Common myeloid progenitor, CD34-positive (primary cell): ENCODE measurements around the gene CEP83.

Source experiments
- CTCF ChIA-PET: fragments of 350-600 bp; sonication (Branson Sonifier 250); formaldehyde crosslinking; loops from one replicate; lab custom pipeline; 2021; ENCODE audit warnings: antibody characterized with exemption; lab: Charles Lee
- POLR2A ChIA-PET: fragments of 350-600 bp; sonication (Branson Sonifier 250); formaldehyde crosslinking; loops from one replicate; lab custom pipeline; 2021; ENCODE audit warnings: antibody characterized with exemption; lab: Charles Lee
- DNase-seq, 3 donors: peaks; one replicate each; pipeline versions ENCODE4 v3.0.0 to v3.0.0-alpha.2; 2013
- H3K27ac ChIP-seq, 2 experiments: 1 replicate in 1 of 2; 2 replicates in 1 of 2; pipeline ENCODE4 v1.7.0; 2013; ENCODE audit warnings: inconsistent platforms in 2 of 2, low read length in 2 of 2, mild to moderate bottlenecking in 2 of 2, low read depth in 1 of 2, moderate library complexity in 1 of 2; ENCODE audit not compliant: severe bottlenecking in 2 of 2, insufficient read depth in 1 of 2, poor library complexity in 1 of 2
- H3K27me3 ChIP-seq, 5 experiments: replicated peaks in 2 of 5; 1 replicate in 3 of 5; 2 replicates in 2 of 5; pipeline versions ENCODE4 v1.6.1 to v1.7.0; 2013; ENCODE audit warnings: low read length in 4 of 5, mild to moderate bottlenecking in 2 of 5, moderate library complexity in 2 of 5, inconsistent platforms in 1 of 5; ENCODE audit not compliant: insufficient read depth in 5 of 5, control insufficient read depth in 4 of 5
- H3K36me3 ChIP-seq, 4 experiments: 1 replicate in 2 of 4; 2 replicates in 2 of 4; pipeline versions ENCODE4 v1.6.1 to v1.7.0; 2013; ENCODE audit warnings: low read length in 3 of 4, control low read depth in 1 of 4, mild to moderate bottlenecking in 1 of 4; ENCODE audit not compliant: control insufficient read depth in 4 of 4, insufficient read depth in 4 of 4
- H3K4me1 ChIP-seq, 4 experiments: 1 replicate in 3 of 4; 2 replicates in 1 of 4; pipeline versions ENCODE4 v1.6.1 to v1.7.1; 2013; ENCODE audit warnings: low read length in 3 of 4, mild to moderate bottlenecking in 3 of 4, control low read depth in 1 of 4, inconsistent platforms in 1 of 4, moderate library complexity in 1 of 4; ENCODE audit not compliant: control insufficient read depth in 4 of 4, insufficient read depth in 4 of 4; ENCODE audit errors: control extremely low read depth in 1 of 4
- H3K4me3 ChIP-seq, 7 experiments: 1 replicate in 4 of 7; 2 replicates in 3 of 7; pipeline versions ENCODE4 v1.5.1 to v1.7.0; 2013; ENCODE audit warnings: mild to moderate bottlenecking in 7 of 7, low read length in 6 of 7, moderate library complexity in 6 of 7, inconsistent platforms in 2 of 7, low read depth in 2 of 7, control low read depth in 1 of 7; ENCODE audit not compliant: insufficient read depth in 4 of 7, control insufficient read depth in 1 of 7; ENCODE audit errors: extremely low read depth in 1 of 7
- H3K9me3 ChIP-seq, 5 experiments: 1 replicate in 4 of 5; 2 replicates in 1 of 5; pipeline versions ENCODE4 v1.6.1 to v1.7.1; 2013; ENCODE audit warnings: low read length in 4 of 5, mild to moderate bottlenecking in 2 of 5, inconsistent platforms in 1 of 5, low read depth in 1 of 5, moderate library complexity in 1 of 5; ENCODE audit not compliant: control insufficient read depth in 4 of 5, insufficient read depth in 2 of 5; ENCODE audit errors: control extremely low read depth in 1 of 5
- WGBS: methylation state at CpG from one replicate; pipeline ENCODE4 v1.1.5; 2013; ENCODE audit not compliant: insufficient coverage; 5-methylcytosine and 5-hydroxymethylcytosine counted together

CEP83 gene

DNA sequence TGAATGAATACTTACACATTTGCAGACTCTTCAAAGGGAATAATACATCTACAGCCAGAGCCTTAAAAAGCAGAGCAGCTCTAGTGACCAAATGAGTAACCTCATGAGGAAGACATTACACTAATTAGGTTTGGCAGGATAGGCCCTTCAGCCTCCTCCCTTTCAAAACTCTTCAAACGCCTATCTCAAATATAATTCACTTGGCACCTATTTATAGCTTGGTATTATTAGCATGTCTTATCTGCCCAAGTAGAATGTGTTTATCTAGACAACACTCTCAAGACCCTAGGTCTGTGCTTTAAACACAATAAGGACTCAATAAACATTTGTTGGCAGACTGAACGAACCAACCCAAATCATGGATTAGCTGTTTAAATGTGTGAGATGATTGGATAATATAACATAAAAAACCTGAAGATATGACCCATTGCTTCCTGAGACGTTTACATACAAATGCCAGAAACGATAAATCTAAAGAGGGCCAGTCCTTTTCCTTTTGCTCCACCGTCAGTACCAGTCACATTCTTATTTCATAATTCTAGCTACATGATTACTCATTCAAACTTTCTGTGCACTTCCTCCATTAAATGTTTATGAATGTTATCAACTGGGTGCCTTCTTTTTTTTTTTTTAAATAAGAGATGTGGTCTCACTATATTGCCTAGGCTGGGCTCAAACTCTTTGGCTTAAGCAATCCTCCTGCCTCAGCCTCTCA is 123.3 kb downstream of the CEP83 start:
- CTCF ChIA-PET = no interaction called here
- no peaks in the 10 kb centered on the region for H3K27me3 ChIP-seq
- POLR2A ChIA-PET = no interaction called here
- H3K36me3 ChIP-seq = peaks cover 3 to 7% (median 4%) of the 10 kb centered on the region in 4 experiments
- H3K4me3 ChIP-seq = no peak overlapping the region
- H3K9me3 ChIP-seq = no peaks in the 10 kb centered on the region
- DNase-seq = peak in 2 of 3 donors; percentile 13 to 41
- peaks cover 0 to 11% (median 5%) of the 10 kb centered on the region in 4 experiments for H3K4me1 ChIP-seq
- 92% methylated on average over 2 of the region's 5 CpGs for WGBS
- no peak overlapping the region for H3K27ac ChIP-seq

DNA sequence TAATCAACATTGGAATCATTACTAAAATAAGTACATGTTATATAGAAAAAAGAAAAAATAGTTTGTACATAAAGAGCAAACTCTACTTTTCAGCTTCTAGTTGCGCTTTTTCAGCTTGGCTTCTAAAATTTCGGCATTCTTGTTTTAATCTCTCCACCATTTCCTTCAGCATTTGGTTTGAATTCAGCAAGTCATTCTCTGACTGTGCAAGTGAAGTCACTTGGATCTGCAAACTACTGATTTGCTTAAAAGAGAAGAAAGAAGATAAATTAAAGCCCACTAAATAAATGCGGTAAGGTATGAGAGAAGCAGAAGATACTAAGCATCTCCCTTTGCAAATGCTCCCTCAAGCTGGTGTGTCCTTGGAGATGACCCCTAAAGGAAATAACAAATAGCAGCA is 126.3 kb downstream of the CEP83 start:
- Histone ChIP-seq H3K36me3 (peaks cover 2 to 7% (median 5%) of the 10 kb centered on the region in 4 experiments), H3K27me3 (no peaks in the 10 kb centered on the region), H3K4me3 (peak overlapping the region in 1 of 7 experiments; percentile 8), H3K4me1 (peaks cover 0 to 11% (median 5%) of the 10 kb centered on the region in 4 experiments), H3K27ac (peak overlapping the region in 1 of 2 experiments; percentile 43), H3K9me3 (no peaks in the 10 kb centered on the region)
- CTCF ChIA-PET = no interaction called here
- POLR2A ChIA-PET = interaction anchor here (1.3 kb wide), 1 partner anchor 126 kb away, joined by 5 read pairs; no protein-coding TSS in a partner anchor
- 48% methylated on average over 2 of the region's 3 CpGs for WGBS
- DNase-seq = peak; percentile 32 to 84 (median 68)

DNA sequence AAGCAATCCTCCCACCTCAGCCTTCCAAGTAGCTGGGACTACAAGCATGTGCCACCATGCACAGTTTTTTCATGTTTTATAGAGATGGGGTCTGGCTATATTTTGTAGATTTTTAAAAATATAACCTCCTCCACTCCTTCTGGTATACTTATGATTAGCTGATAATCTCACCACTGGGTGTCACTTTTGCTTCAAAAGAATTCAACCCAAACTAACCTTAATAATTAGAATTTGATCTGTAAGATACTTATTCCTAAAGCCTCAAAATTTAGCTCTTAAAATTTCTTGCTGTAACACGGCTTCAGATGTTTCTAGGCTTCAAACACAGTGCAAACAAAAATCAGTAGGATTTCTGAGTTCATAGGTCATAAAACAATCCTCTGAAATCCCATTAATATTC is 130.3 kb downstream of the CEP83 start:
- 88% methylated on average over 1 of the region's 1 CpG for WGBS
- H3K36me3 ChIP-seq = peaks cover 6 to 33% (median 15%) of the 10 kb centered on the region in 4 experiments
- CTCF ChIA-PET = interaction anchor here (1.2 to 2.3 kb wide), 3 partner anchors 24 to 205 kb away, joined by 3 to 9 read pairs (median 4); no protein-coding TSS in a partner anchor
- H3K4me1 ChIP-seq = peaks cover 0 to 11% (median 5%) of the 10 kb centered on the region in 4 experiments
- no peaks in the 10 kb centered on the region for H3K9me3 ChIP-seq
- H3K4me3 ChIP-seq = no peak overlapping the region
- no peak overlapping the region for H3K27ac ChIP-seq
- DNase-seq = peak; percentile 6 to 30 (median 26)
- POLR2A ChIA-PET = no interaction called here
- H3K27me3 ChIP-seq = no peaks in the 10 kb centered on the region

DNA sequence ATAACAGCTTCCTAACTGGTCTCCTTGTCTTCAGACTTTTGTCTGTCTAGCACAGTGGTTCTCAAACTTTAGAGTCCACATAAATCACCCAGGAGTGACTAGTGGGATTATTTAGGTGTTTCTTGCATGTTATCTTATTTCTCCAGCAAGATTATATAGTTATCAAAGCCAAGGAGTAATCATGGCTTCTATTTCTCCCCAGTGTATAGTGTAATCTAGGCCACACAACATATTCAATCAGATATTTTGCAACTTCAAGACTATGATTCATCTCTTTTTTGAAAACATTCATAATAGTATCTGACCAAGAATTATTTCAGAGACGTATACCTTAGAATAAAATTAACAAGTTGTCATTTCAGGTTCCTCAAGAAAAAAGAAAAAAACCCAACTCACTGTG is 131.9 kb downstream of the CEP83 start:
- no peak overlapping the region for H3K27ac ChIP-seq
- no CpG with 5 or more reads among the region's 1 CpG for WGBS
- POLR2A ChIA-PET = no interaction called here
- H3K36me3 ChIP-seq = peaks cover 6 to 48% (median 23%) of the 10 kb centered on the region in 4 experiments
- peaks cover 0 to 7% (median 3%) of the 10 kb centered on the region in 5 experiments for H3K9me3 ChIP-seq
- DNase-seq = no peak
- CTCF ChIA-PET = interaction anchor here (1.1 to 2.3 kb wide), 3 partner anchors 22 to 207 kb away, joined by 3 to 9 read pairs (median 4); no protein-coding TSS in a partner anchor
- H3K4me3 ChIP-seq = no peak overlapping the region
- peaks cover 0 to 5% (median 3%) of the 10 kb centered on the region in 4 experiments for H3K4me1 ChIP-seq
- H3K27me3 ChIP-seq = no peaks in the 10 kb centered on the region

DNA sequence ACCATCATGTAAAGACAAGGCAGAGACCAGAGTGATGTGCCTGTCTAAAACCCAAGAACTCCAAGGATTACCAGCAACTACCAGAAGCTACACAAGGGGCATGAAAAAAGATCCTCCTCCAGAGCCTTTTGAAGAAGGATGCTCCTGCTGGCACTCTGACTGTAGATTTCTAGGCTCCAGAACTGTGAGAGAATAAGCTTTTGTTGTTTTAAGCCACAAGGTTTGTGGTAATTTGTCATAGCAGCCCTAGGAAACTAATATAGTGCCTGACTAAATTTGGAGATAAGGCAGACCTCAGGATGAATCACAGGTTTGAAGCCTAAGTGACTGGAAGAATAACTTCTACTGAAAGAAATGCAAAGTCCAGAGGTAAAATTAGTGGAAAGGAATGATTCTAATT is 132.9 kb downstream of the CEP83 start:
- POLR2A ChIA-PET = no interaction called here
- Histone ChIP-seq H3K9me3 (peaks cover 0 to 18% (median 9%) of the 10 kb centered on the region in 5 experiments), H3K36me3 (peaks cover 11 to 58% (median 34%) of the 10 kb centered on the region in 4 experiments), H3K4me1 (no peaks in the 10 kb centered on the region), H3K27ac (no peak overlapping the region), H3K27me3 (no peaks in the 10 kb centered on the region), H3K4me3 (no peak overlapping the region)
- DNase-seq = peak in 2 of 3 donors; percentile 27 to 28
- CTCF ChIA-PET = interaction anchor here (0.9 kb wide), 1 partner anchor 108 kb away, joined by 3 read pairs; no protein-coding TSS in a partner anchor

DNA sequence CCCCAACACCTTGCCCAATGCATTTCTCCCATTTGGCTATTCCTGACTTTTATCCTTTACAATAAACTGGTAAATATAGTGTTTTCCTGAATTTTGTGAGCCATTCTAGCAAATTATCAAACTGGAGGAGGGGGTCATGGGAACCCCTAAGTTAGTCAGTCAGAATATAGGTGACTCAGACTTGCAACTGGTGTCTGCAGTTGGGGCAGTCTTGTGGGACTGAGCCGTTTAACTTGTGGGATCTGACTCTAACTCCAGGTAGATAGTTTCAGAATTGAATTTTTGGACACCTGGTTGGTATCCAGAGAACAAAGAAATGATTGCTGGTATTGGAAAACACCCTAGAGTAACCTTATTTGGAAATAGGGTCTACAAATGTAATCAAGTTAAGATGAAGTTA is 133.4 kb downstream of the CEP83 start:
- Histone ChIP-seq H3K27ac (no peak overlapping the region), H3K27me3 (no peaks in the 10 kb centered on the region), H3K4me3 (no peak overlapping the region), H3K36me3 (peaks cover 14 to 59% (median 38%) of the 10 kb centered on the region in 4 experiments), H3K4me1 (no peaks in the 10 kb centered on the region), H3K9me3 (peaks cover 0 to 23% (median 14%) of the 10 kb centered on the region in 5 experiments)
- no peak for DNase-seq
- WGBS = 100% methylated on average over 1 of the region's 1 CpG
- CTCF ChIA-PET = interaction anchor here (0.9 kb wide), 1 partner anchor 108 kb away, joined by 3 read pairs; no protein-coding TSS in a partner anchor
- POLR2A ChIA-PET = no interaction called here

DNA sequence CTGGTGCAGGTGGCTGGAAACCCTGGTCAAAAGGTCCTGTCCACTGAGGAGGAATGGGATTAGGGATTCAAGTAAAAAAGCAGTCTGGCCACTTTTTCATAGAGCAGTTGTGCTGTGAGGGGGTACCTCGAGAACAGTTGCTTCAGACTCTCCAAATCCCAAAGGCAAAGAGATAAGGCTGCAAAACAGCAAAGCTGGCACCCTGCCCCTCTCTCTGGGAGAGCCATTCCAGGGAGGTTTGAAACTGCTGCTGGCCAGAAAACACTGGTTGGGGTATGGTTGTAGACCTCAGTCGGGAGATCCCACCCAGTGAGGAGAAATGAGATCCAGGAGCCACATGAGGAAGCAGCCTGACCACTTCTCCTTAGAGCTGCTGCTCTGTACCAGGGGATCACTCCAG is 137.3 kb downstream of the CEP83 start:
- WGBS = 89% methylated on average over 2 of the region's 2 CpGs
- CTCF ChIA-PET = no interaction called here
- no peak overlapping the region for H3K27ac ChIP-seq
- H3K36me3 ChIP-seq = peaks cover 12 to 67% (median 42%) of the 10 kb centered on the region in 4 experiments
- POLR2A ChIA-PET = interaction anchor here (0.6 kb wide), 1 partner anchor 125 kb away, joined by 4 read pairs; no protein-coding TSS in a partner anchor
- peaks cover 9 to 59% (median 26%) of the 10 kb centered on the region in 5 experiments for H3K9me3 ChIP-seq
- DNase-seq = no peak
- H3K4me1 ChIP-seq = no peaks in the 10 kb centered on the region
- no peaks in the 10 kb centered on the region for H3K27me3 ChIP-seq
- H3K4me3 ChIP-seq = no peak overlapping the region
